K562 (cell line): ENCODE results near the gene IL12RB1. TPM values are rescaled to one million over a fixed set of nuclear protein-coding genes. Genes with fewer than 3 reads are reported as not detected.

Source experiments
- ATAC-seq: fragments of 200-7000 bp; cut with Tn5 transposase; 3 replicates; pipeline ENCODE4 v1.9.1; 2020; ENCODE audit warnings: moderate library complexity
- BruUV-seq: library from RNA; stranded (reverse); fragments of 400-500 nt; replicated peaks from 2 replicates; lab custom pipeline; 2021; lab: Mats Ljungman, UMichigan
- CTCF ChIA-PET: fragments of 300-600 bp; formaldehyde crosslinking; extraction: SDS; loops from one replicate; lab custom pipeline; 2021; ENCODE audit warnings: low intra/inter-chr PET ratio; lab: Yijun Ruan, JAX
- POLR2A ChIA-PET: fragments of 300-600, 350-650 bp; sonication (Branson Sonifier 250); formaldehyde crosslinking; extraction: SDS; loops from one replicate; lab custom pipeline; 2021; ENCODE audit warnings: antibody characterized with exemption, inconsistent platforms; lab: Yijun Ruan, JAX
- DNase-seq, 4 experiments: peaks; one replicate each; pipeline versions ENCODE4 v3.0.0 to v3.0.0-alpha.2; 2011 to 2018; ENCODE audit warnings: low spot score in 3 of 4, mixed read lengths in 3 of 4; ENCODE audit errors: extremely low read depth in 1 of 4
- FAIRE-seq: peaks from 2 replicates; lab custom pipeline; 2011; peaks lifted over from hg19 to GRCh38; lab: Jason Lieb, UNC
- H2AFZ ChIP-seq: 2 replicates; pipeline ENCODE4 v1.6.0; 2011; ENCODE audit warnings: low read depth, low read length, control low read depth, inconsistent platforms
- H3K27ac ChIP-seq: fragments of 200-600 bp; 3 replicates; pipeline ENCODE4 v1.8.0; 2011; ENCODE audit warnings: low read depth, mild to moderate bottlenecking, control low read depth, inconsistent platforms, low read length, moderate library complexity, mixed read lengths; ENCODE audit errors: extremely low read depth
- H3K27me3 ChIP-seq, 2 experiments: fragments of 300-600 bp in 1 of 2; 2 replicates in 1 of 2; 3 replicates in 1 of 2; pipeline versions ENCODE4 v1.6.0 to v1.8.0; 2011; ENCODE audit warnings: inconsistent platforms in 2 of 2, low read length in 2 of 2, mild to moderate bottlenecking in 1 of 2, mixed read lengths in 1 of 2, moderate library complexity in 1 of 2; ENCODE audit not compliant: control insufficient read depth in 2 of 2, insufficient read depth in 2 of 2
- H3K36me3 ChIP-seq: fragments of 300-600 bp; 3 replicates; pipeline ENCODE4 v1.8.0; 2011; ENCODE audit warnings: mild to moderate bottlenecking, low read length, inconsistent platforms; ENCODE audit not compliant: control insufficient read depth, insufficient read depth
- H3K4me1 ChIP-seq, 2 experiments: fragments of 200-600 bp in 1 of 2; replicated peaks in 1 of 2; 2 replicates in 1 of 2; 3 replicates in 1 of 2; pipeline versions ENCODE4 v1.5.1 to v1.8.0; 2011; ENCODE audit warnings: inconsistent platforms in 2 of 2, low read length in 2 of 2, mild to moderate bottlenecking in 1 of 2, mixed read lengths in 1 of 2, moderate library complexity in 1 of 2; ENCODE audit not compliant: control insufficient read depth in 2 of 2, insufficient read depth in 2 of 2
- H3K4me2 ChIP-seq: 2 replicates; pipeline ENCODE4 v1.6.1; 2011; ENCODE audit warnings: low read length, control low read depth, inconsistent platforms, mixed read lengths; ENCODE audit not compliant: insufficient read depth
- H3K4me3 ChIP-seq: fragments of 200-600 bp; sonication (generic), shearing (Covaris generic); 2 replicates; pipeline ENCODE4 v1.5.1; 2016; ENCODE audit warnings: control low read depth, inconsistent platforms
- H3K79me2 ChIP-seq: fragments of 200-600 bp; 3 replicates; pipeline ENCODE4 v1.8.0; 2011; ENCODE audit warnings: low read length, inconsistent platforms; ENCODE audit not compliant: control insufficient read depth, insufficient read depth
- H3K9ac ChIP-seq, 2 experiments: 2 replicates each; pipeline versions ENCODE4 v1.6.0 to v1.6.1; 2011; ENCODE audit warnings: low read depth in 2 of 2, low read length in 2 of 2, control low read depth in 1 of 2, inconsistent platforms in 1 of 2, mild to moderate bottlenecking in 1 of 2, mixed read lengths in 1 of 2; ENCODE audit not compliant: insufficient read depth in 1 of 2
- H3K9me1 ChIP-seq: one replicate; pipeline ENCODE4 v1.6.0; 2011; ENCODE audit warnings: inconsistent platforms, mild to moderate bottlenecking, low read length, moderate library complexity; ENCODE audit not compliant: control insufficient read depth, insufficient read depth
- H3K9me3 ChIP-seq: replicated peaks from 2 replicates; pipeline ENCODE4 v1.5.1; 2011; ENCODE audit warnings: low read depth, low read length, inconsistent platforms; ENCODE audit not compliant: control insufficient read depth, insufficient read depth
- H4K20me1 ChIP-seq: replicated peaks from 2 replicates; pipeline ENCODE4 v1.6.1; 2011; ENCODE audit warnings: low read length, inconsistent platforms, mixed read lengths; ENCODE audit not compliant: control insufficient read depth, insufficient read depth
- HLTF ChIP-seq: fragments of 450-650 bp; IDR thresholded peaks from 2 replicates; pipeline ENCODE4 v1.6.1; 2016
- NFE2 ChIP-seq: IDR thresholded peaks from 2 replicates; pipeline ENCODE4 v1.6.1; 2014; ENCODE audit warnings: antibody characterized with exemption, low read depth
- POLR2B ChIP-seq: fragments of 450-650 bp; IDR thresholded peaks from 2 replicates; pipeline ENCODE4 v1.6.1; 2018; ENCODE audit warnings: low read depth; ENCODE audit not compliant: partially characterized antibody
- SMARCE1 ChIP-seq: fragments of 450-650 bp; IDR thresholded peaks from 2 replicates; pipeline ENCODE4 v1.7.1; 2016; ENCODE audit warnings: mild to moderate bottlenecking
- WGBS: fragments of 100-300 bp; shearing (Covaris generic); methylation state at CpG from one replicate; pipeline ENCODE4 v1.1.6; 2016; ENCODE audit warnings: low coverage, mixed read lengths; ENCODE audit not compliant: insufficient coverage; ENCODE audit errors: missing lambda C conversion rate; 5-methylcytosine and 5-hydroxymethylcytosine counted together
- in situ Hi-C: fragments of 300-500 bp; cut with MboI; formaldehyde crosslinking; loops from 4 replicates; pipeline ENCODE4 v1.15.0; 2018; ENCODE audit warnings: inconsistent platforms, mixed read lengths
- intact Hi-C: fragments of 100-400 bp; cut with micrococcal nuclease; formaldehyde crosslinking; loops from 2 replicates; pipeline ENCODE4 v1.14.2; 2022
- polyA plus RNA-seq, 8 experiments: library from polyadenylated mRNA; depleted of rRNA in 4 of 8; stranded (reverse) in 5 of 8; unstranded in 3 of 8; fragments of >200 nt; fragmentation: Nextera tagmentation in 2 of 8; fragmentation: Illumina TruSeq in 1 of 8; extraction: Ambion mirVana in 2 of 8; extraction: Trizol in 1 of 8; gene quantifications; 2 replicates each; pipeline versions ENCODE4 v1.2.1 to v1.2.3, GENCODE V29; 2011 to 2014; ENCODE audit warnings: inconsistent platforms in 1 of 8, missing spikeins in 1 of 8
- total RNA-seq, 7 experiments: library from RNA; depleted of rRNA in 6 of 7; stranded (reverse); fragments of >200 nt in 6 of 7; fragmentation: Illumina TruSeq in 2 of 7; extraction: Trizol in 2 of 7; gene quantifications; 2 replicates each; pipeline versions ENCODE4 v1.2.1 to v1.2.3, GENCODE V29; 2011 to 2021; ENCODE audit warnings: low replicate concordance in 1 of 7
- TF ChIP-seq, protein P1 (sequence below): fragments of 250-450 bp; sonication (Bioruptor Pico); IDR thresholded peaks from 2 replicates; pipeline ENCODE4 v1.4.0; 2020

Gene IL12RB1
- total and polyA plus RNA-seq, 9 of the 15 experiments (the other 6 are each of a cell fraction or from before 2014, with no cell fraction given): 0.04 to 0.07 (median 0.06) TPM; not detected in 5

DNA sequence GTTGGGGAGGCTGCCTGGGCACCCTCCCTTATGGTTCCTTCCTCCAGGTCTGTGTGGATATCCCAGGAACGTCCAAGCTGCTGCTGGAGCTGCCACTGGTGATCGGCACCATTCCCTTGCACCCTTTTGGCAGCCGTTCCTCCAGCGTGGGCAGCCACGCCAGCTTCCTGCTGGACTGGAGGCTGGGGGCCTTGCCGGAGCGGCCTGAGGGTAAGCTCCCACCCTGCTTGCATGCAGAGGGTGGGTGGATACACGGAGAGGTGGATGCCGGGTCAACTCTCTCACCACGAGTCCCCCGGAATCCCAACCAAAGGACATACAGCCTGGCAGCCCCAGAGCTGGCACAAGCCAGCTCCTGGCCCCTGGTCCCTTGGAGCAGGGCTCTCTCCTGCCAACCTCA is 76.6 kb downstream of the IL12RB1 start:
- no peaks in the 10 kb centered on the region for H3K27me3 ChIP-seq
- H2AFZ ChIP-seq: no peak overlapping the region
- POLR2A ChIA-PET: interaction anchor here (0.6 to 1.0 kb wide), 3 partner anchors 8 to 33 kb away, joined by 3 to 4 read pairs (median 3); no protein-coding TSS in a partner anchor
- WGBS: 94% methylated on average over 11 of the region's 11 CpGs
- no TSS peak for BruUV-seq
- intact Hi-C loops (no loop called here), in situ Hi-C loops (no loop called here)
- H3K9me3 ChIP-seq: no peaks in the 10 kb centered on the region
- peaks cover 13 to 45% of the 10 kb centered on the region in 2 experiments; a peak in 3 of 5 replicates for H3K4me1 ChIP-seq
- H3K4me3 ChIP-seq: no peak overlapping the region
- H3K79me2 ChIP-seq: peaks cover 19% of the 10 kb centered on the region
- TF ChIP-seq HLTF: no peak
- no peak for TF ChIP-seq SMARCE1
- no peak for TF ChIP-seq NFE2
- TF ChIP-seq POLR2B: no peak
- TF ChIP-seq, protein P1, sequence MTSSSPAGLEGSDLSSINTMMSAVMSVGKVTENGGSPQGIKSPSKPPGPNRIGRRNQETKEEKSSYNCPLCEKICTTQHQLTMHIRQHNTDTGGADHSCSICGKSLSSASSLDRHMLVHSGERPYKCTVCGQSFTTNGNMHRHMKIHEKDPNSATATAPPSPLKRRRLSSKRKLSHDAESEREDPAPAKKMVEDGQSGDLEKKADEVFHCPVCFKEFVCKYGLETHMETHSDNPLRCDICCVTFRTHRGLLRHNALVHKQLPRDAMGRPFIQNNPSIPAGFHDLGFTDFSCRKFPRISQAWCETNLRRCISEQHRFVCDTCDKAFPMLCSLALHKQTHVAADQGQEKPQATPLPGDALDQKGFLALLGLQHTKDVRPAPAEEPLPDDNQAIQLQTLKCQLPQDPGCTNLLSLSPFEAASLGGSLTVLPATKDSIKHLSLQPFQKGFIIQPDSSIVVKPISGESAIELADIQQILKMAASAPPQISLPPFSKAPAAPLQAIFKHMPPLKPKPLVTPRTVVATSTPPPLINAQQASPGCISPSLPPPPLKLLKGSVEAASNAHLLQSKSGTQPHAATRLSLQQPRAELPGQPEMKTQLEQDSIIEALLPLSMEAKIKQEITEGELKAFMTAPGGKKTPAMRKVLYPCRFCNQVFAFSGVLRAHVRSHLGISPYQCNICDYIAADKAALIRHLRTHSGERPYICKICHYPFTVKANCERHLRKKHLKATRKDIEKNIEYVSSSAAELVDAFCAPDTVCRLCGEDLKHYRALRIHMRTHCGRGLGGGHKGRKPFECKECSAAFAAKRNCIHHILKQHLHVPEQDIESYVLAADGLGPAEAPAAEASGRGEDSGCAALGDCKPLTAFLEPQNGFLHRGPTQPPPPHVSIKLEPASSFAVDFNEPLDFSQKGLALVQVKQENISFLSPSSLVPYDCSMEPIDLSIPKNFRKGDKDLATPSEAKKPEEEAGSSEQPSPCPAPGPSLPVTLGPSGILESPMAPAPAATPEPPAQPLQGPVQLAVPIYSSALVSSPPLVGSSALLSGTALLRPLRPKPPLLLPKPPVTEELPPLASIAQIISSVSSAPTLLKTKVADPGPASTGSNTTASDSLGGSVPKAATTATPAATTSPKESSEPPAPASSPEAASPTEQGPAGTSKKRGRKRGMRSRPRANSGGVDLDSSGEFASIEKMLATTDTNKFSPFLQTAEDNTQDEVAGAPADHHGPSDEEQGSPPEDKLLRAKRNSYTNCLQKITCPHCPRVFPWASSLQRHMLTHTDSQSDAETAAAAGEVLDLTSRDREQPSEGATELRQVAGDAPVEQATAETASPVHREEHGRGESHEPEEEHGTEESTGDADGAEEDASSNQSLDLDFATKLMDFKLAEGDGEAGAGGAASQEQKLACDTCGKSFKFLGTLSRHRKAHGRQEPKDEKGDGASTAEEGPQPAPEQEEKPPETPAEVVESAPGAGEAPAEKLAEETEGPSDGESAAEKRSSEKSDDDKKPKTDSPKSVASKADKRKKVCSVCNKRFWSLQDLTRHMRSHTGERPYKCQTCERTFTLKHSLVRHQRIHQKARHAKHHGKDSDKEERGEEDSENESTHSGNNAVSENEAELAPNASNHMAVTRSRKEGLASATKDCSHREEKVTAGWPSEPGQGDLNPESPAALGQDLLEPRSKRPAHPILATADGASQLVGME: no peak
- peak overlapping the region in 1 of 2 experiments; percentile 43; a peak in 1 of 4 replicates for H3K9ac ChIP-seq
- H3K27ac ChIP-seq: no peak overlapping the region
- H4K20me1 ChIP-seq: no peaks in the 10 kb centered on the region; the same call in 1 of the 2 replicates
- CTCF ChIA-PET: no interaction called here
- ATAC-seq (no peak), FAIRE-seq (no peak), DNase-seq (no peak)
- no peak overlapping the region for H3K4me2 ChIP-seq
- H3K9me1 ChIP-seq: no peaks in the 10 kb centered on the region
- H3K36me3 ChIP-seq: peaks cover 72% of the 10 kb centered on the region
